Sigmoid colon (tissue), 7 donors: Measurements from ENCODE around the gene C16orf90. TPM values are rescaled to one million over a fixed set of nuclear protein-coding genes. Genes with fewer than 3 reads are reported as not detected.
A peak's percentile ranks its signal among the peaks of the same experiment; 100 is the strongest.
"Not testable (repeated sequence)": the region's sequence is repeated elsewhere in the genome, so short reads cannot be mapped to it uniquely, and the experiment has no call there.

Experiments used
- DNase-seq: peaks from one replicate; pipeline ENCODE4 v3.0.0-alpha.2; 2019
- H3K27ac ChIP-seq, 4 donors: fragments of 200-600 bp; sonication (generic); one replicate each; pipeline ENCODE4 v1.5.1; 2016 to 2019; ENCODE audit warnings: mild to moderate bottlenecking in 1 of 4
- H3K27me3 ChIP-seq, 3 donors: fragments of 200-600 bp; sonication (generic); one replicate each; pipeline ENCODE4 v1.5.1; 2019; ENCODE audit warnings: mild to moderate bottlenecking in 1 of 3
- H3K36me3 ChIP-seq, 4 donors: fragments of 200-600 bp; sonication (generic); one replicate each; pipeline ENCODE4 v1.5.1; 2016 to 2019
- H3K4me1 ChIP-seq, 4 donors: fragments of 200-600 bp; sonication (generic); one replicate each; pipeline ENCODE4 v1.5.1; 2017 to 2019
- H3K4me3 ChIP-seq, 4 donors: fragments of 200-600 bp; sonication (generic); one replicate each; pipeline ENCODE4 v1.5.1; 2017 to 2019; ENCODE audit warnings: mild to moderate bottlenecking in 2 of 4, moderate library complexity in 1 of 4
- H3K9me3 ChIP-seq, 4 donors: fragments of 200-600 bp in 3 of 4; sonication (generic) in 3 of 4; one replicate each; pipeline versions ENCODE4 v1.5.1 to v1.6.1; 2013 to 2019
- CTCF ChIP-seq, 4 experiments: fragments of 450-650 bp in 3 of 4; fragments of 200-600 bp in 1 of 4; IDR thresholded peaks; one replicate each; pipeline ENCODE4 v1.5.1; 2016 to 2019; ENCODE audit warnings: antibody characterized with exemption in 4 of 4, mild to moderate bottlenecking in 3 of 4, moderate library complexity in 2 of 4
- EP300 ChIP-seq, 4 donors: sonication (generic); formaldehyde crosslinking; IDR thresholded peaks; one replicate each; pipeline ENCODE4 v1.6.1; 2017; ENCODE audit warnings: antibody characterized with exemption in 4 of 4
- POLR2A ChIP-seq, 2 donors: fragments of 450-650 bp; IDR thresholded peaks; one replicate each; pipeline ENCODE4 v1.6.1; 2016; ENCODE audit warnings: antibody characterized with exemption in 2 of 2, mild to moderate bottlenecking in 2 of 2, moderate library complexity in 2 of 2
- POLR2AphosphoS5 ChIP-seq, 4 donors: sonication (generic); formaldehyde crosslinking; IDR thresholded peaks; one replicate each; pipeline ENCODE4 v1.6.1; 2017; ENCODE audit warnings: antibody characterized with exemption in 4 of 4
- WGBS, 2 donors: extraction: QIAGEN DNeasy Blood & Tissue Kit; methylation state at CpG; one replicate each; pipeline ENCODE4 v1.1.7; 2013; 5-methylcytosine and 5-hydroxymethylcytosine counted together
- intact Hi-C: fragments of 100-400 bp; cut with DNase I; formaldehyde crosslinking; loops from one replicate; pipeline ENCODE4 v1.15.1; 2023
- polyA plus RNA-seq, 3 donors: library from polyadenylated mRNA; stranded (reverse); fragments of 200-250 nt; gene quantifications; one replicate each; pipeline ENCODE4 v1.2.3, GENCODE V29; 2013
- total RNA-seq, 4 donors: library from RNA; depleted of rRNA; stranded (reverse); fragments of >200 nt; gene quantifications; one replicate each; pipeline ENCODE4 v1.1.0, GENCODE V29; 2016
- donor health status: healthy with polysubstance abuse.
- donor health status: Bipolar disorder and iron deficiency.
- donor health status: healthy.

Gene C16orf90
- total and polyA plus RNA-seq, 7 donors = not detected

GRCh38 chr16:3529175-3529574 lies 33.9 kb upstream of the C16orf90 start:
- Histone ChIP-seq H3K27ac (no peak overlapping the region), H3K27me3 (no peaks in the 10 kb centered on the region), H3K36me3 (peaks cover 30 to 80% (median 35%) of the 10 kb centered on the region in 4 donors), H3K9me3 (no peaks in the 10 kb centered on the region), H3K4me3 (no peak overlapping the region), H3K4me1 (peaks cover 0 to 4% (median 2%) of the 10 kb centered on the region in 4 donors)
- intact Hi-C loops = loop anchor here (10.0 kb wide), 1 partner anchor 86 kb away; the partner anchor contains the start of gene SLX4
- TF ChIP-seq POLR2A (IDR thresholded peaks at IDR 0.05) (no peak), EP300 (IDR thresholded peaks at IDR 0.05) (no peak), POLR2AphosphoS5 (IDR thresholded peaks at IDR 0.05) (no peak), CTCF (IDR thresholded peaks at IDR 0.05) (no peak)
- no peak for DNase-seq

- Histone ChIP-seq H3K4me3 (no peak overlapping the region), H3K27me3 (no peaks in the 10 kb centered on the region), H3K36me3 (peaks cover 22 to 80% (median 31%) of the 10 kb centered on the region in 4 donors), H3K4me1 (peaks cover 0 to 4% (median 2%) of the 10 kb centered on the region in 4 donors), H3K9me3 (no peaks in the 10 kb centered on the region), H3K27ac (no peak overlapping the region)
- WGBS, 2 donors = 97% methylated on average over 2 of the region's 2 CpGs
- intact Hi-C loops = loop anchor here (10.0 kb wide), 1 partner anchor 86 kb away; the partner anchor contains the start of gene SLX4
- no peak for TF ChIP-seq POLR2A (IDR thresholded peaks at IDR 0.05)
- no peak for TF ChIP-seq EP300 (IDR thresholded peaks at IDR 0.05)
- TF ChIP-seq POLR2AphosphoS5 (IDR thresholded peaks at IDR 0.05) = no peak
- TF ChIP-seq CTCF (IDR thresholded peaks at IDR 0.05) = no peak
- no peak for DNase-seq
These were observed 33.1 kb upstream of the C16orf90 start for GRCh38 chr16:3528406-3528805.

GRCh38 chr16:3527216-3527829 lies 32.0 kb upstream of the C16orf90 start:
- not testable (repeated sequence) for H3K27ac ChIP-seq, H3K9me3 ChIP-seq, H3K4me1 ChIP-seq, H3K4me3 ChIP-seq, H3K27me3 ChIP-seq
- H3K36me3 ChIP-seq = peaks cover 13 to 75% (median 24%) of the 10 kb centered on the region in 4 donors
- intact Hi-C loops = loop anchor here (10.0 kb wide), 1 partner anchor 87 kb away; the partner anchor contains the start of gene SLX4
- WGBS, 2 donors = 77 to 84% methylated on average over 12 of the region's 12 CpGs
- TF ChIP-seq POLR2AphosphoS5 (IDR thresholded peaks at IDR 0.05) = peak in 1 of 4 donors; percentile 8
- TF ChIP-seq CTCF (IDR thresholded peaks at IDR 0.05) = peak in 3 of 4 experiments; percentile 26 to 65 (median 60)
- DNase-seq = peak; percentile 87

- Histone ChIP-seq H3K27me3 (no peaks in the 10 kb centered on the region), H3K36me3 (peaks cover 11 to 63% (median 22%) of the 10 kb centered on the region in 4 donors)
These were observed 30.7 kb upstream of the C16orf90 start for GRCh38 chr16:3525951-3526350.

More at GRCh38 chr16:3525951-3526350, 30.7 kb upstream of the C16orf90 start:
- DNase-seq = no peak
- intact Hi-C loops = loop anchor here (10.0 kb wide), 1 partner anchor 89 kb away; the partner anchor contains the start of gene SLX4
- peaks cover 0 to 15% (median 11%) of the 10 kb centered on the region in 4 donors for H3K4me1 ChIP-seq
- TF ChIP-seq POLR2A (IDR thresholded peaks at IDR 0.05) (no peak), POLR2AphosphoS5 (IDR thresholded peaks at IDR 0.05) (no peak), CTCF (IDR thresholded peaks at IDR 0.05) (no peak)
- 94 to 96% methylated on average over 5 of the region's 5 CpGs for WGBS, 2 donors
- H3K27ac ChIP-seq = no peak overlapping the region
- no peak overlapping the region for H3K4me3 ChIP-seq
- H3K9me3 ChIP-seq = no peaks in the 10 kb centered on the region
